Measurements from ENCODE around the gene EGFR.
A peak's percentile ranks its signal among the peaks of the same experiment; 100 is the strongest.

The EGFR gene

GRCh38 chr7:55253188-55253587, 234.4 kb downstream of the EGFR start:
- no peak for TF ChIP-seq CTCF (conservative IDR thresholded peaks at IDR 0.05; ENCODE audit: control insufficient read depth, insufficient read depth, low read depth, low read length)

GRCh38 chr7:55254242-55254595, 235.4 kb downstream of the EGFR start:
- H3K4me3 ChIP-seq (ENCODE audit: control insufficient read depth, low read depth, low read length), result peak overlapping the region; percentile 50
- TF ChIP-seq CTCF (conservative IDR thresholded peaks at IDR 0.05; ENCODE audit: control insufficient read depth, insufficient read depth, low read depth, low read length), result no peak

More at GRCh38 chr7:55253188-55253587, 234.4 kb downstream of the EGFR start:
- DNase-seq (ENCODE audit: low read depth), result no peak
- H3K4me3 ChIP-seq (ENCODE audit: control insufficient read depth, low read depth, low read length), result no peak overlapping the region

GRCh38 chr7:55254596-55255495, 236.0 kb downstream of the EGFR start:
- peak overlapping the region; percentile 60 for H3K4me3 ChIP-seq (ENCODE audit: control insufficient read depth, low read depth, low read length)
- peak; percentile 61 for DNase-seq (ENCODE audit: low read depth)
- no peak for TF ChIP-seq CTCF (conservative IDR thresholded peaks at IDR 0.05; ENCODE audit: control insufficient read depth, insufficient read depth, low read depth, low read length)

More at GRCh38 chr7:55254242-55254595, 235.4 kb downstream of the EGFR start:
- DNase-seq (ENCODE audit: low read depth), result no peak

- TF ChIP-seq CTCF (conservative IDR thresholded peaks at IDR 0.05; ENCODE audit: control insufficient read depth, insufficient read depth, low read depth, low read length), result peak; percentile 53
- H3K4me3 ChIP-seq (ENCODE audit: control insufficient read depth, low read depth, low read length), result peak overlapping the region; percentile 60
- DNase-seq (ENCODE audit: low read depth), result peak; percentile 71
Observed at GRCh38 chr7:55255496-55256445, 237.0 kb downstream of the EGFR start.

- no peak for TF ChIP-seq CTCF (conservative IDR thresholded peaks at IDR 0.05; ENCODE audit: control insufficient read depth, insufficient read depth, low read depth, low read length)
- H3K4me3 ChIP-seq (ENCODE audit: control insufficient read depth, low read depth, low read length), result no peak overlapping the region
- DNase-seq (ENCODE audit: low read depth), result no peak
Observed at GRCh38 chr7:55258631-55259030, 239.8 kb downstream of the EGFR start.

- DNase-seq (ENCODE audit: low read depth), result no peak
Observed at GRCh38 chr7:55260171-55260570, 241.4 kb downstream of the EGFR start.

More at GRCh38 chr7:55260171-55260570, 241.4 kb downstream of the EGFR start:
- H3K4me3 ChIP-seq (ENCODE audit: control insufficient read depth, low read depth, low read length), result no peak overlapping the region
- TF ChIP-seq CTCF (conservative IDR thresholded peaks at IDR 0.05; ENCODE audit: control insufficient read depth, insufficient read depth, low read depth, low read length), result no peak

Data from fibroblast of mammary gland (primary cell).